Erythroblast (primary cell): ENCODE measurements around the gene CDK7.
A peak's percentile ranks its signal among the peaks of the same experiment; 100 is the strongest.

Source experiments
- DNase-seq, 2 experiments: peaks; one replicate each; lab custom pipeline; 2025; lab: John Stamatoyannopoulos, UW
- GATA1 ChIP-seq: IDR thresholded peaks from 2 replicates; pipeline ENCODE4 v1.6.1; 2011; ENCODE audit warnings: low read depth, mild to moderate bottlenecking, control low read depth, low read length, moderate library complexity
- POLR2A ChIP-seq: IDR thresholded peaks from 2 replicates; pipeline ENCODE4 v1.6.1; 2011; ENCODE audit warnings: mild to moderate bottlenecking, low read length

Gene CDK7

DNA sequence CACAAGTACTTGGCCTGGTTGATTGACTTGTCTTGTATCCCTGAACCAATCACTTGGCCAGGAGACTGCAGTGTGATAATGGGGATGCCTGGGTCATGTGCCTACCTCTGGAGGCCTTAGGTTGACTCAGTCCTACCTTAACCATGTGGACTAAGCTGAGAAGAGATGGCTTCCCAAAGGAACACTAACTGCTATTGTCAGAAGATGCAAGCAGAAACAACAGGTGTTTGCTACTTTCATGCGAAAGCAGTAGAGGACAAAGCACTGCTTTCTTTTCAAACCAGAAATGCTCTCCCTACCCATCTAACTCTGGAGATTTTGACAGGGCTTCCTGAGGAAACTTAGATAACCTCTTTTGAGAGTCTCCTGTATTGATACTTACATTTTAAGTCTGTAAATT is 22.9 kb downstream of the CDK7 start:
- DNase-seq = no peak
- TF ChIP-seq POLR2A (no peak), GATA1 (no peak)

- no peak for TF ChIP-seq GATA1
- TF ChIP-seq POLR2A = no peak
- DNase-seq = no peak
Measured at GRCh38 chr5:69261034-69261433, 26.3 kb downstream of the CDK7 start.

GRCh38 chr5:69265931-69266330 is 31.2 kb downstream of the CDK7 start:
- DNase-seq = peak; percentile 53 to 55
- TF ChIP-seq POLR2A = no peak
- TF ChIP-seq GATA1 = no peak

DNA sequence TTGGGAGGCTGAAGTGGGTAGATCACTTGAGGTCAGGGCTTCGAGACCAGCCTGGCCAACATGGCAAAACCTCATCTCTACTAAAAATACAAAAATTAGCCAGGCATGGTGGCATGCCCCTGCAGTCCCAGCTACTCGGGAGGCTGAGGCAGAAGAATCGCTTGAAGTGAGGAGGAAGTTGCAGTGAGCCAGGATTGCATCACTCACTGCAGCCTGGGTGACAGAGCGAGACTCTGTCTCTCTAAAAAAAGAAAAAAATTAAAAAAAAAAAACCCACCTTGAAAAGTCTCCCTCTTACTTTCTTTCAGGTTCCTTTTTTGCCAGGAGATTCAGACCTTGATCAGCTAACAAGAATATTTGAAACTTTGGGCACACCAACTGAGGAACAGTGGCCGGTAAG is 34.2 kb downstream of the CDK7 start:
- no peak for TF ChIP-seq GATA1
- no peak for TF ChIP-seq POLR2A
- DNase-seq = no peak

GRCh38 chr5:69270840-69271239 is 36.2 kb downstream of the CDK7 start:
- DNase-seq = no peak
- TF ChIP-seq POLR2A (no peak), GATA1 (no peak)

DNA sequence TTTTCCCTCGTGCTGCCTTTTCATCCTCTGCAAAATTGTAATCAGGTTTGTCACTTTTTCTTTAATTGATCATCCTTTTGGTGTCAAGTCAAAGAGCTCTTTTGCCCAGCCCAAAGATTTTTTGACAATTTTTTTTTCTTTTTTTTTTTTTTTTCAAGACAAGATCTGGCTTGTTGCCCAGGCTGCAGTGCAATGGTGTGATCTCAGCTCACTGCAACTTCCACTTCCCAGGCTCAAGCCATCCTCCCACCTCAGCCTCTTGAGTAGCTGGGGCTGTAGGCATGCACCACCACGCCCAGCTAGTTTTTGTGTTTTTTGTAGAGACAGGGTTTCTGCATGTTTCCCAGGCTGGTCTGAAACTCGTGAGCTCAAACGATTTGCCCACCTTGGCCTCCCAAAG is 36.7 kb downstream of the CDK7 start:
- peak; percentile 38 to 69 for DNase-seq
- TF ChIP-seq POLR2A (no peak), GATA1 (no peak)

DNA sequence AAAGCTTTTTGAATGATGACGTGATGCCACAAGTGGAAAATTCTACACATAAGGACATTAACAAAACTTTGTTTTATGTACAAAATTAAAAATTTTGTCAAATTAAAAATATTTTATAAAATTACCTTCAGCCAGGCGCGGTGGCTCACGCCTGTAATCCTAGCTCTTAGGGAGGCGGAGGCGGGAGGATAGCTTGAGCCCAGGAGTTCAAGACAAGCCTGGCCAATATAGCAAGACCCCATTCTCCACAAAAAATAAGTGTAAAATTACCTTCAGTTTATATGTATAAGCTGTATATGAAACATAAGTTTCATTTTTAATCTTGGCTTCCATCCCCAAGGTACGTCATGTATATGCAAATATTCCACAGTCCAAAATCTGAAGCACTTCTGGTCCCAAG is 40.9 kb downstream of the CDK7 start:
- TF ChIP-seq GATA1 (no peak), POLR2A (no peak)
- DNase-seq = no peak

DNA sequence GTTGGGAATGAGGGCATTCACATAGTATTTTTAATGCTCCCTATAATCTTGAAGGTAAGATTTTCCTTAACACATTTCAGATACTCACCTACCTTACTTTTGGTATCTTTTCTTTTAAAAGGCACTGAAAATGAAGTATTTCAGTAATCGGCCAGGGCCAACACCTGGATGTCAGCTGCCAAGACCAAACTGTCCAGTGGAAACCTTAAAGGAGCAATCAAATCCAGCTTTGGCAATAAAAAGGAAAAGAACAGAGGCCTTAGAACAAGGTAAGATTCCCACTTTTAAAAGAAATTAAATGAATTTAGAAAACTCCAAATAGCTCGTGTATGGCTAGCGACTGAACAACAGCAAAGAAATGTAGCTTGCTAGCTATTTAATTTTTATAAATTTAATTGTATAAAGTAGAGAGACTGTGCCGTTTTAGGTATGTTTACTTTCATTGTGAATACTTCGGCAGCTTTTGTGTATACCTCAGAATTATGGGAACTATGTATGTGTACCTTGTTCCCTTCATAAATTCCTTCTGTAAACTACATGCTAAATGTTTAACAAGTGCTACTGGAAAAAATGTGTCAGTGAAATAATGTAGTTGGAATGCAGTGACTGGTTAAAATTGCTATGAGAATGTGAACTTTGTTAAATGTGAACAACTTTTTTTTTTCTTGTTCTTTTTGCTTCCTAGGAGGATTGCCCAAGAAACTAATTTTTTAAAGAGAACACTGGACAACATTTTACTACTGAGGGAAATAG is 41.9 kb downstream of the CDK7 start:
- TF ChIP-seq POLR2A = no peak
- DNase-seq = no peak

GRCh38 chr5:69279517-69279916 is 44.8 kb downstream of the CDK7 start:
- TF ChIP-seq GATA1 (no peak), POLR2A (no peak)
- DNase-seq = no peak

DNA sequence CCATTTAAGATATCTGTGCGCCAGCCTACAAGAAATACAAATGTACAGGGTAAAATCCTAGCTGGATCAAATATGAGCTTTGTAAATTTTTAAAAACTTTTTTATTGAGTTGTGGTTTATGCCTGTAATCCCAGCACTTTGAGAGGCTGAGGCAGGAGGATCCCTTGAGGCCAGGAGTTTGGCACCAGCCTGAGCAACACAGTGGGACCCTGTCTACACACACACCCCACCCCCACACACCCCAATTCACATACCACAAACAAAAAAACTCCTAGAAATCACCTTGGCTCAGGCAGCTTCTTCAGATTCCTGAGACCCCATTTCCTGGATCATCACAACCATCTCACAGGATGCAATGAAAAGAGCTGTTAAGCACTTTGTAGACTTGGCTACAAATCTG is 46.4 kb downstream of the CDK7 start:
- TF ChIP-seq POLR2A (no peak), GATA1 (no peak)
- DNase-seq = no peak

DNA sequence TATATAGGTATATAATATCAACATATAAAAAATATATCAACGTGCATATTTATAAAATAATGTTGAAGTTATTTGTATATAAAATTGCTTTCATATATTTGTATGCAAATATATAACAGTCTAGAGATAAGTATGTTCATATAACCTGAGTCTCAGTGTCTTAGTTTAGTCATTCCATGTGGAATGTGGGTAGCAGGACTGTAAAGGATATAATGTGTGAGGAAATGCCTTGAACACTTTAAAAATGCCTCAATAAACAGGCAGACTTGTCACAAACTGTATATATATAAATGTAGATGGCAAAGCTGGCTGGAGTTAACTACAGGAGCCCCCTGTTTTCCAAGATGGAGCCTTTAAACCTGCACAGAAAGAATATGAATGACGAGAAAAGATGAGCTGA is 49.5 kb downstream of the CDK7 start:
- TF ChIP-seq POLR2A (no peak), GATA1 (no peak)
- no peak for DNase-seq

GRCh38 chr5:69285448-69286116 is 50.9 kb downstream of the CDK7 start:
- DNase-seq = no peak
- no peak for TF ChIP-seq GATA1
- no peak for TF ChIP-seq POLR2A

- no peak for TF ChIP-seq GATA1
- TF ChIP-seq POLR2A = no peak
- no peak for DNase-seq
Measured at GRCh38 chr5:69288069-69288468, 53.4 kb downstream of the CDK7 start.

DNA sequence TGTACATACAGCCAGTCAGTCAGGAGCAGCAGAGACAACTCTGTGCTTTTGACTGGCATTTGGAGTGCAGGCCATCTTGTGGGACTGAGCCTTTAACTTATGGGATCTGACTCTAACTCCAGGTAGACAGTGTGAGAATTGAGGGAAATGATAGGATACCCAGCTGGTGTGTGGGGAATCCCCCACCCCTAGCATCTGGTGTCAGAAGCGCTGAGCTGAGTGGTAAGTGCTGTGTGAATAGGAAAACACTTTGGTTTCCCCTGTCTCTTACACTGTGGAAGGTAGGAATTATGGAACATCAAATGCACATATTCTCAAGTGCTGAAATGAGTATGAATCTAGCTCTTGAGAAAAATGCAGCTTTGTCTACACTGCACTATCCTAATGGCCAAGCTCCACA is 54.0 kb downstream of the CDK7 start:
- TF ChIP-seq POLR2A = no peak
- TF ChIP-seq GATA1 = no peak

GRCh38 chr5:69292306-69292705 is 57.6 kb downstream of the CDK7 start:
- no peak for DNase-seq
- TF ChIP-seq GATA1 (no peak), POLR2A (no peak)

More for the DNA sequence above, 54.0 kb downstream of the CDK7 start:
- DNase-seq = no peak
